GM23248 (cell line): ENCODE data around the gene NEK2. TPM values are rescaled to one million over a fixed set of nuclear protein-coding genes. Genes with fewer than 3 reads are reported as not detected.

Source experiments
- DNase-seq: peaks from one replicate; pipeline ENCODE4 v3.0.0-alpha.2; 2015
- H2AFZ ChIP-seq: fragments of 200-600 bp; sonication (generic); 2 replicates; pipeline ENCODE4 v1.6.1; 2016; ENCODE audit warnings: antibody characterized with exemption
- H3F3A ChIP-seq: fragments of 200-600 bp; sonication (generic); 2 replicates; pipeline ENCODE4 v1.6.1; 2016; ENCODE audit warnings: mild to moderate bottlenecking, antibody characterized with exemption, mixed run types; ENCODE audit not compliant: insufficient read depth
- H3K27ac ChIP-seq: fragments of 200-600 bp; sonication (generic); 2 replicates; pipeline ENCODE4 v1.5.1; 2016; ENCODE audit warnings: mild to moderate bottlenecking
- H3K27me3 ChIP-seq: fragments of 200-600 bp; sonication (generic); replicated peaks from 2 replicates; pipeline ENCODE4 v1.6.1; 2016; ENCODE audit warnings: mild to moderate bottlenecking; ENCODE audit not compliant: insufficient read depth
- H3K36me3 ChIP-seq: fragments of 200-600 bp; sonication (generic); 2 replicates; pipeline ENCODE4 v1.6.1; 2016; ENCODE audit warnings: low read depth, mild to moderate bottlenecking
- H3K4me1 ChIP-seq: fragments of 200-600 bp; sonication (generic); 2 replicates; pipeline ENCODE4 v1.6.1; 2016; ENCODE audit warnings: mild to moderate bottlenecking; ENCODE audit not compliant: insufficient read depth
- H3K4me2 ChIP-seq: fragments of 200-600 bp; sonication (generic); one replicate; pipeline ENCODE4 v1.6.1; 2016; ENCODE audit warnings: mild to moderate bottlenecking; ENCODE audit not compliant: unreplicated experiment
- H3K4me3 ChIP-seq: fragments of 200-600 bp; sonication (generic); 2 replicates; pipeline ENCODE4 v1.5.1; 2016; ENCODE audit warnings: mild to moderate bottlenecking
- H3K79me2 ChIP-seq: fragments of 200-600 bp; sonication (generic); 2 replicates; pipeline ENCODE4 v1.6.1; 2016; ENCODE audit warnings: mild to moderate bottlenecking; ENCODE audit not compliant: insufficient read depth
- H3K9ac ChIP-seq: fragments of 200-600 bp; sonication (generic); 2 replicates; pipeline ENCODE4 v1.6.1; 2016; ENCODE audit warnings: mild to moderate bottlenecking
- H3K9me2 ChIP-seq: fragments of 200-600 bp; sonication (generic); 2 replicates; pipeline ENCODE4 v1.6.1; 2016; ENCODE audit warnings: mixed run types, mild to moderate bottlenecking, moderate library complexity; ENCODE audit not compliant: insufficient read depth
- H3K9me3 ChIP-seq: fragments of 200-600 bp; sonication (generic); one replicate; pipeline ENCODE4 v1.6.1; 2017; ENCODE audit warnings: low read depth
- H4K20me1 ChIP-seq: fragments of 200-600 bp; sonication (generic); 2 replicates; pipeline ENCODE4 v1.6.0; 2016; ENCODE audit not compliant: insufficient read depth
- EZH2 ChIP-seq: fragments of 200-600 bp; sonication (generic); IDR thresholded peaks from 2 replicates; pipeline ENCODE4 v1.6.1; 2018; ENCODE audit warnings: antibody characterized with exemption, mild to moderate bottlenecking; ENCODE audit not compliant: insufficient read depth, poor library complexity, severe bottlenecking
- EZH2phosphoT487 ChIP-seq: fragments of 200-600 bp; sonication (generic); IDR thresholded peaks from 2 replicates; pipeline ENCODE4 v1.6.1; 2018; ENCODE audit warnings: antibody characterized with exemption, moderate library complexity, mild to moderate bottlenecking, low read depth; ENCODE audit not compliant: insufficient read depth
- WGBS, 2 experiments: methylation state at CpG; one replicate each; pipeline ENCODE4 v1.1.6; 2015 to 2017; ENCODE audit warnings: low lambda C conversion rate in 2 of 2, low coverage in 1 of 2; ENCODE audit errors: missing lambda C conversion rate in 2 of 2; 5-methylcytosine and 5-hydroxymethylcytosine counted together
- in situ Hi-C: fragments of 300-500 bp; cut with MboI; formaldehyde crosslinking; loops from 2 replicates; pipeline ENCODE4 v1.15.0; 2020
- polyA plus RNA-seq: library from polyadenylated mRNA; unstranded; fragments of >200 nt; fragmentation: Nextera tagmentation; extraction: Ambion mirVana; gene quantifications from 2 replicates; pipeline ENCODE4 v1.2.1, GENCODE V29; 2016
- total RNA-seq: library from RNA; depleted of rRNA; stranded (reverse); fragments of >200 nt; shearing (Covaris generic); gene quantifications from 2 replicates; pipeline ENCODE4 v1.2.3, GENCODE V29; 2014

Gene NEK2
- total and polyA plus RNA-seq, 2 experiments from 2014 or later, result 10.6 to 11.3 TPM

- Histone ChIP-seq H3F3A (peaks cover 6% of the 10 kb centered on the region; the same call in 1 of the 2 replicates), H3K79me2 (no peaks in the 10 kb centered on the region), H3K4me2 (no peak overlapping the region), H3K27me3 (no peaks in the 10 kb centered on the region), H2AFZ (no peak overlapping the region), H3K9me2 (no peaks in the 10 kb centered on the region), H3K4me1 (peaks cover 16% of the 10 kb centered on the region), H4K20me1 (no peaks in the 10 kb centered on the region), H3K27ac (0 out of 2 replicates have a peak overlapping the region, but pooled peaks have one; percentile 40), H3K4me3 (no peak overlapping the region), H3K36me3 (no peaks in the 10 kb centered on the region), H3K9ac (no peak overlapping the region), H3K9me3 (no peaks in the 10 kb centered on the region)
- no peak for TF ChIP-seq EZH2
- TF ChIP-seq EZH2phosphoT487, result no peak
- WGBS, 2 experiments, result 89 to 95% methylated on average over 8 of the region's 8 CpGs
- in situ Hi-C loops, result no loop called here
- DNase-seq, result no peak
Measured at GRCh38 chr1:211633524-211633846, 41.9 kb downstream of the NEK2 start.

GRCh38 chr1:211632808-211633523, 42.5 kb downstream of the NEK2 start:
- Histone ChIP-seq H3K9ac (no peak overlapping the region), H3K9me2 (no peaks in the 10 kb centered on the region), H3K27me3 (no peaks in the 10 kb centered on the region), H4K20me1 (no peaks in the 10 kb centered on the region), H3F3A (peaks cover 6% of the 10 kb centered on the region; the same call in 1 of the 2 replicates), H3K79me2 (no peaks in the 10 kb centered on the region), H3K4me2 (no peak overlapping the region), H3K36me3 (no peaks in the 10 kb centered on the region), H2AFZ (peak overlapping the region; percentile 57; the same call in 1 of the 2 replicates), H3K9me3 (no peaks in the 10 kb centered on the region), H3K4me3 (no peak overlapping the region), H3K4me1 (peaks cover 15% of the 10 kb centered on the region), H3K27ac (peak overlapping the region; percentile 40; the same call in 1 of the 2 replicates)
- peak; percentile 55 for DNase-seq
- TF ChIP-seq EZH2 (no peak), EZH2phosphoT487 (no peak)
- 65 to 67% methylated on average over 13 of the region's 13 CpGs for WGBS, 2 experiments
- in situ Hi-C loops, result no loop called here

GRCh38 chr1:211632117-211632807, 43.2 kb downstream of the NEK2 start:
- TF ChIP-seq EZH2phosphoT487 (no peak), EZH2 (no peak)
- in situ Hi-C loops, result no loop called here
- peaks cover 6% of the 10 kb centered on the region; the same call in 1 of the 2 replicates for H3F3A ChIP-seq
- no peak overlapping the region for H2AFZ ChIP-seq
- H3K4me3 ChIP-seq, result no peak overlapping the region
- H3K27me3 ChIP-seq, result no peaks in the 10 kb centered on the region
- H3K4me1 ChIP-seq, result peaks cover 15% of the 10 kb centered on the region
- no peaks in the 10 kb centered on the region for H3K79me2 ChIP-seq
- H3K9me3 ChIP-seq, result no peaks in the 10 kb centered on the region
- no peak overlapping the region for H3K4me2 ChIP-seq
- no peak for DNase-seq
- no peak overlapping the region for H3K27ac ChIP-seq
- 94 to 96% methylated on average over 16 of the region's 16 CpGs for WGBS, 2 experiments
- no peaks in the 10 kb centered on the region for H3K9me2 ChIP-seq
- no peak overlapping the region for H3K9ac ChIP-seq
- H3K36me3 ChIP-seq, result no peaks in the 10 kb centered on the region
- no peaks in the 10 kb centered on the region for H4K20me1 ChIP-seq

- no peaks in the 10 kb centered on the region for H3K9me2 ChIP-seq
Measured at GRCh38 chr1:211631168-211631567, 44.3 kb downstream of the NEK2 start.

More at GRCh38 chr1:211631168-211631567, 44.3 kb downstream of the NEK2 start:
- Histone ChIP-seq H4K20me1 (no peaks in the 10 kb centered on the region), H3F3A (peaks cover 5% of the 10 kb centered on the region; the same call in 1 of the 2 replicates), H3K4me3 (no peak overlapping the region), H3K4me1 (peaks cover 9% of the 10 kb centered on the region), H3K4me2 (no peak overlapping the region), H2AFZ (no peak overlapping the region), H3K27me3 (no peaks in the 10 kb centered on the region), H3K9ac (no peak overlapping the region), H3K9me3 (no peaks in the 10 kb centered on the region), H3K27ac (no peak overlapping the region), H3K36me3 (no peaks in the 10 kb centered on the region), H3K79me2 (no peaks in the 10 kb centered on the region)
- in situ Hi-C loops, result no loop called here
- 78 to 80% methylated on average over 6 of the region's 6 CpGs for WGBS, 2 experiments
- no peak for DNase-seq
- TF ChIP-seq EZH2phosphoT487 (no peak), EZH2 (no peak)
